Omental fat pad (tissue), 4 donors: ENCODE measurements around the gene ANXA4. TPM values are rescaled to one million over a fixed set of nuclear protein-coding genes. Genes with fewer than 3 reads are reported as not detected.
"Not testable (repeated sequence)": the region's sequence is repeated elsewhere in the genome, so short reads cannot be mapped to it uniquely, and the experiment has no call there.

ENCODE experiments used
- ATAC-seq: fragments of 150-250 bp; one replicate; pipeline ENCODE4 v1.9.1; 2016; ENCODE audit warnings: mild to moderate bottlenecking, moderate library complexity; ENCODE audit not compliant: low FRiP score
- DNase-seq: peaks from one replicate; pipeline ENCODE4 v3.0.0-alpha.2; 2019; ENCODE audit warnings: low spot score
- CTCF ChIP-seq, 3 donors: fragments of 450-650 bp; IDR thresholded peaks; one replicate each; pipeline ENCODE4 v1.5.1; 2016 to 2017; ENCODE audit warnings: antibody characterized with exemption in 3 of 3, mild to moderate bottlenecking in 3 of 3, moderate library complexity in 2 of 3
- total RNA-seq, 4 donors: library from RNA; depleted of rRNA; stranded (reverse); fragments of >200 nt; gene quantifications; one replicate each; pipeline ENCODE4 v1.1.0, GENCODE V29; 2016

ANXA4 gene
- total RNA-seq, 4 donors from 2014 or later = 36.6 to 52.3 (median 40.7) TPM

GRCh38 chr2:69827796-69828540 lies 86.0 kb downstream of the ANXA4 start:
- ATAC-seq (no peak), DNase-seq (no peak)
- TF ChIP-seq CTCF (IDR thresholded peaks at IDR 0.05) = no peak

GRCh38 chr2:69828938-69829255 lies 87.0 kb downstream of the ANXA4 start:
- no peak for TF ChIP-seq CTCF (IDR thresholded peaks at IDR 0.05)
- DNase-seq (no peak), ATAC-seq (peak; percentile 2)

GRCh38 chr2:69829256-69830044 lies 87.5 kb downstream of the ANXA4 start, which contains the start of gene GMCL1:
TSS of gene GMCL1 (plus strand) at chr2:69829660. CDS start at chr2:69829893, 233 bp downstream.
- TF ChIP-seq CTCF (IDR thresholded peaks at IDR 0.05) = no peak

GRCh38 chr2:69830045-69830905 lies 88.3 kb downstream of the ANXA4 start:
- ATAC-seq (peak; percentile 33), DNase-seq (no peak)
- TF ChIP-seq CTCF (IDR thresholded peaks at IDR 0.05) = no peak

More at GRCh38 chr2:69829256-69830044, 87.5 kb downstream of the ANXA4 start, which contains the start of gene GMCL1:
- ATAC-seq (peak; percentile 97), DNase-seq (peak; percentile 93)

- ATAC-seq, DNase-seq: not testable (repeated sequence)
Observed at GRCh38 chr2:69830906-69831241, 88.9 kb downstream of the ANXA4 start.

GRCh38 chr2:69831354-69831905 lies 89.5 kb downstream of the ANXA4 start:
- no peak for TF ChIP-seq CTCF (IDR thresholded peaks at IDR 0.05)
- DNase-seq = no peak
- ATAC-seq = no peak

GRCh38 chr2:69833752-69834151 lies 91.8 kb downstream of the ANXA4 start:
- TF ChIP-seq CTCF (IDR thresholded peaks at IDR 0.05) = no peak
- no peak for DNase-seq
- ATAC-seq = no peak
